Measurements from ENCODE around the gene NUDT21.
"Not testable (repeated sequence)": the region's sequence is repeated elsewhere in the genome, so short reads cannot be mapped to it uniquely, and the experiment has no call there.

NUDT21 gene

GRCh38 chr16:56450986-56451752 is at the start of gene NUDT21, which contains the start of gene OGFOD1:
TSS of gene NUDT21 (minus strand) at chr16:56451332. CDS start at chr16:56451202, 130 bp downstream.
TSS of gene OGFOD1 (plus strand) at chr16:56451554. CDS start at chr16:56451613, 59 bp downstream.
- TF ChIP-seq CTCF (IDR thresholded peaks at IDR 0.05; ENCODE audit: insufficient read depth, low read length, poor library complexity, severe bottlenecking) = no peak
- no peaks in the 10 kb centered on the region for H3K27me3 ChIP-seq (replicated peaks; ENCODE audit: control insufficient read depth, insufficient read depth, low read length)
- H3K4me3 ChIP-seq (replicated peaks; ENCODE audit: low read depth, low read length) = peak within 1 kb of the TSS; percentile 85
- DNase-seq (ENCODE audit: extremely low read depth, insufficient read length) = peak; percentile 90
- peaks cover 5% of the 10 kb centered on the region for H3K36me3 ChIP-seq (ENCODE audit: control insufficient read depth, insufficient read depth, low read length)

GRCh38 chr16:56493815-56494214 is 42.7 kb upstream of the NUDT21 start:
- H3K36me3 ChIP-seq (ENCODE audit: control insufficient read depth, insufficient read depth, low read length) = no peaks in the 10 kb centered on the region
- no peak overlapping the region for H3K4me3 ChIP-seq (replicated peaks; ENCODE audit: low read depth, low read length)
- DNase-seq (ENCODE audit: extremely low read depth, insufficient read length) = no peak

GRCh38 chr16:56493126-56493525 is 42.0 kb upstream of the NUDT21 start:
- Histone ChIP-seq H3K27me3 (replicated peaks; ENCODE audit: control insufficient read depth, insufficient read depth, low read length) (no peaks in the 10 kb centered on the region), H3K36me3 (ENCODE audit: control insufficient read depth, insufficient read depth, low read length) (no peaks in the 10 kb centered on the region), H3K4me3 (replicated peaks; ENCODE audit: low read depth, low read length) (no peak overlapping the region)
- DNase-seq (ENCODE audit: extremely low read depth, insufficient read length) = no peak
- no peak for TF ChIP-seq CTCF (IDR thresholded peaks at IDR 0.05; ENCODE audit: insufficient read depth, low read length, poor library complexity, severe bottlenecking)

More at GRCh38 chr16:56493815-56494214, 42.7 kb upstream of the NUDT21 start:
- no peaks in the 10 kb centered on the region for H3K27me3 ChIP-seq (replicated peaks; ENCODE audit: control insufficient read depth, insufficient read depth, low read length)
- no peak for TF ChIP-seq CTCF (IDR thresholded peaks at IDR 0.05; ENCODE audit: insufficient read depth, low read length, poor library complexity, severe bottlenecking)

- Histone ChIP-seq H3K27me3 (replicated peaks; ENCODE audit: control insufficient read depth, insufficient read depth, low read length) (no peaks in the 10 kb centered on the region), H3K4me3 (replicated peaks; ENCODE audit: low read depth, low read length) (no peak overlapping the region), H3K36me3 (ENCODE audit: control insufficient read depth, insufficient read depth, low read length) (no peaks in the 10 kb centered on the region)
- TF ChIP-seq CTCF (IDR thresholded peaks at IDR 0.05; ENCODE audit: insufficient read depth, low read length, poor library complexity, severe bottlenecking) = no peak
- no peak for DNase-seq (ENCODE audit: extremely low read depth, insufficient read length)
Measured at GRCh38 chr16:56491657-56492261, 40.6 kb upstream of the NUDT21 start.

GRCh38 chr16:56488868-56489267 is 37.7 kb upstream of the NUDT21 start:
- not testable (repeated sequence) for H3K36me3 ChIP-seq (ENCODE audit: control insufficient read depth, insufficient read depth, low read length); H3K4me3 ChIP-seq (replicated peaks; ENCODE audit: low read depth, low read length); H3K27me3 ChIP-seq (replicated peaks; ENCODE audit: control insufficient read depth, insufficient read depth, low read length); DNase-seq (ENCODE audit: extremely low read depth, insufficient read length)

GRCh38 chr16:56488035-56488434 is 36.9 kb upstream of the NUDT21 start:
- Histone ChIP-seq H3K36me3 (ENCODE audit: control insufficient read depth, insufficient read depth, low read length) (no peaks in the 10 kb centered on the region), H3K4me3 (replicated peaks; ENCODE audit: low read depth, low read length) (no peak overlapping the region), H3K27me3 (replicated peaks; ENCODE audit: control insufficient read depth, insufficient read depth, low read length) (no peaks in the 10 kb centered on the region)
- no peak for TF ChIP-seq CTCF (IDR thresholded peaks at IDR 0.05; ENCODE audit: insufficient read depth, low read length, poor library complexity, severe bottlenecking)
- DNase-seq (ENCODE audit: extremely low read depth, insufficient read length) = no peak
